ENCODE results near the gene CFAP119.

Gene CFAP119

DNA sequence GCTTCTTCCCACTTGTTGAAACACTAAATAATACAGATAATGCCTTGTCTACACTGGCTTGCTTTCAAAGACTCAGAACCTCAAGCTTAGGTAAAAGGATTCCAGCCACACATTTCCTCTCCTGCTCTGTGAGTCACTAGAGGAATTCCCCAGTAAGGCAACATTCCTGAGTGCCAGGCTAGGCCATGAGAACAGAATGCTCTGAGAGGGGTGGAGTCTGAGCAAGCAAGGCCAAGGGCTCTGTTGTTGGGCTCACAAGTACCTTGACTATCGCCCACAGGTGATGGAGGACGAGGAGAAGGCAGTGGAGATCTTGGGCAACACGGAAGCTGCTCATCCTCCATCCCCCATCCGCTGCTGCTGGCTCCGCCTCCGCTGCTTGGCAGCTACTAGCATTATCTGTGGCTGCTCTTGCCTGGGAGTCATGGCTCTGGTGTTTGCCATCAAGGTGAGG, 20.4 kb downstream of the CFAP119 start:
- DNase-seq, result no peak

DNA sequence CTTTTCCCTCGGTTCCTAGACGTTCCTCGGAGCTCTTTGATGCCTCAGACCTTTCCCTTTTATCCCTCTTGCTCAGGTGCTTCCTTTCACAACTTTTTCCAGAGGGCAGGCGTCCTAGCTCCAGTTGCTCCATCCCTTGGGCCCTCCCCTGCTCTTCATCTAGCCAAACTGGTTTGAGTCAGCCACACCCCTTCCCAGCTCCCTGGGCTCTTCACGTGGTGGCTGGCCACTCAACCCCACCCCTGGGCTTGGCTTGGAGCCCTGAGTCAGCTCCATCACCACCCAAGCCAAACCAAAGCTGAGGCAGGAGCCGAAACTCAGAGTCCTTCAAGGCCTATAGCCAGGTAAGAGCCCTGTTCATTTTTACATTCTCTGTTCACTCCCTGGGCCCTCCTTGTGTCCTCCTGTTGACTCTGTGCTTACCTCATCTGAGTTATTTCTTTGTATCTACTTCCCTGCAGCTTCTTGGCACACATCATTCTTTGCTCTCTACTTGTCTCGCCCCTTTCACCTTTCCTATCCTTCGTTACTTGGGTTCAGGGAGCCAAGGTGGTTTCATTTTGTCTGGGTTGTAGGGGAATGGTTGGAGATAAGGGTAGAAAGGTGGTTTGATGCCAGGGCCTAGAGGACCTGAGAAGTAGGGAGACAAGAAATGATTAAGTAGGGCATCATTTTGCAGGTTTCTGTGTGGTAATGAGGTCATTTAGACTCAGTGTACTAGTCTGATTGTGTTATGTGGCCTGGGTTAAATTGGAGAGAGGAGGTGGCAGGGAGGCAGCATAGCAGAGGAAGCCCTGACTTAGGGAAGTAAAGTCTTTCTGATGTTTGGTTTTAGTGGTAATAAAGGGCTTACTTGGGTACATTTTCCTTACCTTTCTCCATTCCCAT, 21.3 kb downstream of the CFAP119 start:
- DNase-seq, result peak in 1 of 58 donors; percentile 35

DNA sequence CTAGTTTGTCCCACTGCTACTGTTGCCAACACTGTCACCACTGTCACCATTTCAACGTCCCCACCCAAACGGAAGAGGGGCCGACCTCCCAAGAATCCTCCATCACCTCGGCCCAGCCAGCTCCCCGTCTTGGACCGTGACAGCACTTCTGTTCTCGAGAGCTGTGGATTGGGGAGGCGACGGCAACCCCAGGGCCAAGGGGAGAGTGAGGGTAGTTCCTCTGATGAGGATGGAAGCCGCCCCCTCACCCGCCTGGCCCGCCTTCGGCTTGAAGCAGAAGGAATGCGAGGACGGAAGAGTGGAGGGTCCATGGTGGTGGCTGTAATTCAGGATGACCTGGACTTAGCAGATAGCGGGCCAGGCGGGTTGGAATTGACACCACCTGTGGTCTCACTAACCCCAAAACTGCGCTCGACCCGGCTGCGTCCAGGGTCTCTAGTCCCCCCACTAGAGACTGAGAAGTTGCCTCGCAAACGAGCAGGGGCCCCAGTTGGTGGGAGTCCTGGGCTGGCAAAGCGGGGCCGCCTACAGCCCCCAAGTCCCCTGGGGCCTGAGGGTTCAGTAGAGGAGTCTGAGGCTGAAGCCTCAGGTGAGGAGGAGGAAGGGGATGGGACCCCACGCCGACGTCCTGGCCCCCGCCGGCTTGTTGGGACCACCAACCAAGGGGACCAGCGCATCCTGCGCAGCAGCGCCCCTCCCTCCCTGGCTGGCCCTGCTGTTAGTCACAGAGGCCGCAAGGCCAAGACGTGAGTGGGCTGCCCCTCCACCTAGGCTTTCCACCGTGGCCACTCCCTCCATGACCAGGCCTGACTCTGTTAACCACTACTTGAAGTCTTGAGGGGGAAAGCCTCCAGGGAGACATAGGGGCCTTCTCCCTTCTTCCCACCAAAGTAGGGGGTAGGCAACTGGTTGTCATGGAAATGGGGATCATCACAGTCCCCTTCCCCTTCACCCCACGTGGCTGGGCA, 22.6 kb downstream of the CFAP119 start:
- DNase-seq, result peak in 1 of 58 donors; percentile 12

DNA sequence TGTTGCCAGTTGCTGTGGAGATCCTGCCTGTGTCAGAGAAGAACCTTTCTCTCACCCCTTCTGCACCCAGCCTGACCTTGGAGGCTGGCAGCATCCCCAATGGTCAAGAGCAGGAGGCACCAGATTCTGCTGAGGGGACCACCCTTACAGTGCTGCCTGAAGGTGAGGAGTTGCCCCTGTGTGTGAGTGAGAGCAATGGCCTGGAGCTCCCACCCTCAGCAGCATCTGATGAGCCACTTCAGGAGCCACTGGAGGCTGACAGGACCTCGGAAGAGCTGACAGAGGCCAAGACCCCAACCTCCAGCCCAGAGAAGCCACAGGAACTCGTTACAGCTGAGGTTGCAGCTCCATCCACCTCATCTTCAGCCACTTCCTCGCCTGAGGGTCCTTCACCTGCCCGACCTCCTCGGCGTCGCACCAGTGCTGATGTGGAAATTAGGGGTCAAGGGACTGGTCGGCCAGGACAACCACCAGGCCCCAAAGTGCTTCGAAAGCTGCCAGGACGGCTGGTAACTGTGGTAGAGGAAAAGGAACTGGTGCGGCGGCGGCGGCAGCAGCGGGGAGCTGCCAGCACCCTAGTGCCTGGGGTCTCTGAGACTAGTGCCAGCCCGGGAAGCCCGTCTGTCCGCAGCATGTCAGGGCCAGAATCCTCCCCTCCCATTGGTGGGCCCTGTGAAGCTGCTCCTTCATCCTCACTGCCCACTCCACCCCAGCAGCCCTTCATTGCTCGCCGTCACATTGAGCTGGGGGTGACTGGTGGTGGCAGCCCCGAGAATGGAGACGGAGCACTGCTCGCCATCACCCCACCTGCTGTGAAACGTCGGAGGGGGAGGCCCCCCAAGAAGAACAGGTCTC, 23.8 kb downstream of the CFAP119 start:
- DNase-seq, result no peak

DNA sequence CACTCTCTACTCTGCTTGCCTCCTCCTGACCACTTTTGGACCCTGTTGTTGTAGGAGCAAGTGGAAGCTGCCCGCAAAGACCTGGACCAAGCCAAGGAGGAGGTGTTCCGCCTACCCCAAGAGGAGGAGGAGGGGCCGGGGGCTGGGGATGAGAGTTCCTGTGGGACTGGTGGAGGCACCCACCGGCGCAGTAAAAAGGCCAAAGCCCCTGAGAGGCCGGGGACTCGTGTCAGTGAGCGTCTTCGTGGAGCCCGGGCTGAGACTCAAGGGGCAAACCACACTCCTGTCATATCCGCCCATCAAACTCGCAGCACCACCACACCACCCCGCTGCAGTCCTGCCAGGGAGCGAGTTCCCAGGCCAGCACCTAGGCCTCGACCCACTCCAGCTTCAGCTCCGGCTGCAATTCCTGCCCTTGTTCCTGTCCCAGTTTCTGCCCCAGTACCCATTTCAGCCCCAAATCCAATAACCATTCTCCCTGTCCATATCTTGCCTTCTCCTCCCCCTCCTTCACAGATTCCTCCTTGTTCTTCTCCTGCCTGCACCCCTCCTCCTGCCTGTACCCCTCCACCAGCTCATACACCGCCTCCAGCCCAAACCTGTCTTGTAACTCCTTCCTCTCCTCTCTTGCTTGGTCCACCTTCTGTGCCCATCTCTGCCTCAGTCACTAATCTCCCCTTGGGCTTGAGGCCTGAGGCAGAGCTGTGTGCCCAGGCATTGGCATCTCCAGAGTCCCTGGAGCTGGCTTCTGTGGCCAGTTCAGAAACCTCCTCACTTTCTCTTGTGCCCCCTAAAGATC, 24.7 kb downstream of the CFAP119 start:
- DNase-seq, result no peak

DNA sequence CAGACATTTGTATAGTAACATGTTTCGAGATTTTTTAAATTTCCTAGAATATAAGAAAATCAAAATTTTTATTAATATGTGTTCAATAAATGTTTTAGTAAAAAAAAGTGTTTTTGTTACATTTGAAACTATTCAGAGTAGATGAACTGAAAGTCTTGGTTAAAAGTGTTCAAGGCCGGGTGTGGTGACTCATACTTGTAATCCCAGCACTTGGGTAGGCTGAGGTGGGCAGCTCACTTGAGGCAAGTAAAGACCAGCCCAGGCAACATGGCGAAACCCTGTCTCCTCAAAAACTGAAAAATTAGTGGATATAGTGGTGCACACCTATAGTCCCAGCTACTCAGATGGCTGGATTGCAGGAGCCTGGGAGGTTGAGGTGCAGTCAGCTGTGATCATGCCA, 30.5 kb downstream of the CFAP119 start:
- DNase-seq, result no peak

DNA sequence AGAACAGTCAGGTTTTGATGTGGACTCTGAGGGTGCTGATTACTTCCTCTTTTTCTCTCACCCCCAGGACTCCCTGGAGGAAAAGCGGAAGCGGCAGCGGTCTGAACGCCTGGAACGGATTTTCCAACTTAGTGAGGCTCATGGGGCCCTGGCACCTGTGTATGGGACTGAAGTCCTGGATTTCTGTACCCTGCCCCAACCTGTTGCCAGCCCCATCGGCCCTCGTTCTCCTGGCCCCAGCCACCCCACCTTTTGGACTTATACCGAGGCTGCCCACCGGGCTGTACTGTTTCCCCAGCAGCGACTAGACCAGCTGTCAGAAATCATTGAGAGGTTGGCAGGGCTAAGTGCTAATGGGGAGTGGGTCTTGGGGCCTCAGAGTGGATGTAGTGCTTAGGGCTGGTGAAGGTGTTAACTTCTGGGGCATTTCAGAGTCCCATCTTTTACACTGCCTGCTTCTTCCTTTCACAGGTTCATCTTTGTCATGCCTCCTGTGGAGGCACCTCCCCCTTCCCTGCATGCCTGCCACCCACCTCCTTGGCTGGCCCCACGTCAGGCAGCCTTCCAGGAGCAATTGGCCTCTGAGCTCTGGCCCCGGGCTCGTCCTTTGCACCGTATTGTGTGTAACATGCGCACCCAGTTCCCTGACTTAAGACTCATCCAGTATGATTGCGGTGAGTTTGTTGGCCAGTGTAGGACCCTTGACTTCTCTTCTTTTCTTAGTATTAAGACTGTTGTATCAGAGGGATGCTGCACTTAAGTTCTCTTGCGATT, 32.8 kb downstream of the CFAP119 start:
- no peak for DNase-seq

DNA sequence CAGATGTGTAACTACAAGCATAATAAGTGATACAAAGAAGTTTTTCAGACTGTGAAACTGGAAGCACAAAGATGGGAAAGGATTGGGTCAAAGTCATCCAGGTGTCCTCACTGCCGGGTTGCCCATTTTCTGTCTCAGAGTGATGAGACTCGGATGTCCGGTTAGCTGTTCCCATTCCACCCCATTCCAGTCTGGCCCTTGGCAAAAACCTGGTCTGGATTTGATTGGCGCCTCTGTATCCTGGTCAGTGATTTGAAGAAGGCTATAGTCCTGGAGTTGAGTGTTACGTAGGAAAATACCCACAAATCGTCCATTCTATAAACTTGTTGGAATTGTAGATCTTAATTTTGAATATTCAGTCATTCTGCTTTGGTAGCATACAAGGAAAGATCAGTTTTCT, 33.5 kb downstream of the CFAP119 start:
- no peak for DNase-seq

DNA sequence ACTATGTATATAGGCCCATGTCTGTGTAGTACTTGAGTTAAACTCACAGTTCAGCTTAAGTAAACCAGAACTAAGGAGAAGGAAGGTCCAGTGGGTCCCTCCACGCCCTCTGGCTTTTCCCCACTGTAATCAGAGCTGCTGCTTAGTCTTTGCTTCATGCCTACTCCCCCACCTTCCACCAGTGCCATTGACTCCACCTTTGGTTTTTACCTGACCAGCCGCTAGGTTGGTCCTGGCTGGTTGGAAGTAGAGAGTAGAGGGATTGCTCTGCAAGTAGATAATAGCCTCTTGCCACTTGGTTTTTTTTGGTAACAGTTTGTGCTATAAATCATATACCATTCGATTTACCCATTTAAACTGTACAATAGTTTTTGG, 36.5 kb downstream of the CFAP119 start:
- DNase-seq, result no peak

DNA sequence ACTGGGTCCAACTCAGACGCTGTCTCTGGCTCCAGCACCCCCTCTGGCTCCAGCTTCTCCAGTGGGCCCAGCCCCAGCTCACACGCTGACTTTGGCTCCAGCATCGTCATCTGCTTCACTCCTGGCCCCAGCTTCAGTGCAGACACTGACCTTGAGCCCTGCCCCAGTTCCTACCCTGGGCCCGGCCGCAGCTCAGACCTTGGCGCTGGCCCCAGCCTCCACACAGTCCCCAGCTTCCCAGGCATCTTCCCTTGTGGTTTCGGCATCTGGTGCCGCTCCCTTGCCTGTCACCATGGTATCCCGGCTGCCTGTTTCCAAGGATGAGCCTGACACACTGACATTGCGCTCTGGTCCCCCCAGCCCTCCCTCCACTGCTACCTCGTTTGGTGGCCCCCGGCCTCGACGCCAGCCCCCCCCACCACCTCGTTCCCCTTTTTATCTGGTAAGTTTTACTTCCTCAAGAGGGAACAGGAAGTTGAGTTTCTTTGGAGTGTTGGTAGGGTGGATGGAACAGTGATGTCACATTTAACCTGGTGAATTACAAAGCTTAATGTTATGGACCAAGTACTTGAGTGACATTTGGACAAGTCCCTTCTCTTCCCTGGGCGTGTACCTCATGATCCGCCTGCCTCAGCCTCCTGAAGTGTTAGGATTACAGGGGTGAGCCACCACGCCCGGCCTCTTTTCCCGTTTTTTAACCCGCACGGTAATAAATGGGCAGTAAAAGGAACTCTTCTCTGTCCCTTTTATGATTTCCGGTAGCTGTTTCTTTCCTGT, 37.0 kb downstream of the CFAP119 start:
- peak in 4 of 58 donors; percentile 3 to 24 (median 10) for DNase-seq

DNA sequence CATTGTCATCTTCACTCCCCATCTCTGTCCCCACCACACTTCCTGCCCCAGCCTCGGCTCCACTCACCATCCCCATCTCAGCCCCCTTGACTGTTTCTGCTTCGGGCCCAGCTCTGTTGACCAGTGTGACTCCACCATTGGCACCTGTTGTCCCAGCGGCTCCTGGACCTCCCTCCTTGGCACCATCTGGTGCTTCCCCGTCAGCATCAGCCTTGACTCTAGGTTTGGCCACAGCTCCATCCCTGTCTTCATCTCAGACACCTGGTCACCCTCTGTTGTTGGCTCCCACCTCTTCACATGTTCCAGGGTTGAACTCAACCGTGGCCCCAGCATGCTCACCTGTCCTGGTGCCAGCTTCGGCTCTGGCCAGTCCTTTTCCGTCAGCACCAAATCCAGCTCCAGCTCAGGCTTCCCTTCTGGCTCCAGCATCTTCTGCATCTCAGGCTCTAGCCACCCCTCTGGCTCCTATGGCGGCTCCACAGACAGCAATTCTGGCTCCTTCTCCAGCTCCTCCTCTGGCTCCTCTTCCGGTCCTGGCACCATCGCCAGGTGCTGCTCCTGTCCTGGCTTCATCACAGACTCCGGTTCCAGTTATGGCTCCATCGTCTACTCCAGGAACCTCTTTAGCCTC, 38.0 kb downstream of the CFAP119 start:
- no peak for DNase-seq

DNA sequence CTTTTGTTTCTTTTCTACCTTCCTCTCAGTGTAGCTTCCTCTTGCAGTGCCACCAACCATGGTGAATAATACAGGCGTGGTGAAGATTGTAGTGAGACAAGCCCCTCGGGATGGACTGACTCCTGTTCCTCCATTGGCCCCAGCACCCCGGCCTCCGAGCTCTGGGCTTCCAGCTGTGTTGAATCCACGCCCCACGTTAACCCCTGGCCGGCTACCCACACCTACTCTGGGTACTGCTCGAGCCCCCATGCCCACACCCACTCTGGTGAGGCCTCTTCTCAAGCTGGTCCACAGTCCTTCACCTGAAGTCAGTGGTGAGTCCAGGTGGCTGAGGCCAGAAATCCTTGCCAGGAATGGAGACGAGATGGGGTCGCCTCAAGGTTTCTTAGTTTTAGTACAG, 38.9 kb downstream of the CFAP119 start:
- DNase-seq, result no peak

DNA sequence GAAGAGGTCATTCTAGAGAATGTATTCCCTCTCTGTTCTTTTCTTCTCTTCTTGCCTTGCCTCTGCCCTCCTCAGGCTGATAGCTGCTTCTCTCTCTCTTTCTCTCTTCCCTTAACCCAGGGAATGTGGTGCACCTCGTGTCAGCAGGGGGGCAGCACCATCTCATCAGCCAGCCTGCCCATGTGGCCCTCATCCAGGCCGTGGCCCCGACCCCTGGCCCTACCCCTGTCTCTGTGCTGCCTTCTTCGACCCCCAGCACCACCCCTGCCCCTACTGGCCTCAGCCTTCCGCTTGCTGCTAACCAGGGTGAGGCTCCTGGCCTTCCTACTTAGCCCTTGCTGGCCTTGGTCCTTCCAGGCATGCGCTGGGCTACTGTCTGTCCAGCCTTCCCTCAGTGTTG, 39.4 kb downstream of the CFAP119 start:
- no peak for DNase-seq

DNA sequence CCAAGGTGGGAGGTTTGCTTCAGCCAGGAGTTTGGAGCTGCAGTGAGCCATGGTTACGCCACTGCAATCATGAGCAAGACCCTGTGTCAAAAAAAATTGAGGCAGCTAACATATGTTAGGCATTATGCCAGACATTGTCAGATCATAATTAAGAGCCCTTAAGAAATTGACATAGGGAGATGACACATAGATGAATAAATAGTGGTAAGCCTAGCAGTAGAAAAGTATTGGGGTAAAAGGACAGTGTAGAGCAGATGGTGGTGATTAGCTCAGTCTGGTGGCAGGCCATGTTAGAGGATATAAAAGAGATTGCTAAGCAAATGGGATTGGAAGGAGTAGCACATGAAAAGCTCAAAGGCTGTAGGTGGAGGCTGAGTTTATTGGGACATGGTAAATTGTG, 40.3 kb downstream of the CFAP119 start:
- DNase-seq, result no peak

DNA sequence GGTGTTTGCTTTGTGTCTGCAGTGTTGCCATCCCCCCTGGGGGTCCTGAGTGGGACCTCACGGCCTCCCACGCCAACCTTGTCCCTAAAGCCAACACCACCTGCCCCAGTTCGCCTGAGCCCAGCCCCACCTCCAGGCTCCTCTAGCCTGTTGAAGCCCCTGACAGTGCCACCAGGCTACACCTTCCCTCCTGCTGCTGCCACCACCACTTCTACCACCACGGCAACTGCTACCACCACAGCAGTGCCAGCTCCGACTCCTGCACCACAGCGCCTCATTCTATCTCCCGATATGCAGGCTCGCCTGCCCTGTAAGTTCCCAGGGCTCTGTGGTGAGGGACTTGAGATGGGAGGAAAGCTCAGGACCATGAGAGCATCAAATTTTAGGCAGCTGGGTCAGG, 40.7 kb downstream of the CFAP119 start:
- DNase-seq, result no peak

DNA sequence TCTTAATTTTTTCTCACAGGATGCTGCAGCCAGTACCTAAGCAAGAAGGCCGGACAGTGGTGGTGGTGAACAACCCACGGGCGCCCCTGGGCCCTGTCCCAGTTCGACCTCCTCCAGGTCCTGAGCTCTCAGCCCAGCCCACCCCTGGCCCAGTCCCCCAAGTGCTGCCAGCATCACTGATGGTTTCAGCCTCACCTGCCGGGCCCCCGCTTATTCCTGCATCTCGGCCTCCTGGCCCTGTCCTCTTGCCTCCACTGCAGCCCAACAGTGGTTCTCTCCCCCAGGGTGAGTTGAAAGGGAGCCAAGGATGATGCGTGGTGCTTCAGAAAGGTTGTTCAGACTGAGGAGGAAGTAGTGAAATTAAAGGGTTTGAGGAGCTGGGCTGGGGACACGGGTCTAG, 41.2 kb downstream of the CFAP119 start:
- no peak for DNase-seq

DNA sequence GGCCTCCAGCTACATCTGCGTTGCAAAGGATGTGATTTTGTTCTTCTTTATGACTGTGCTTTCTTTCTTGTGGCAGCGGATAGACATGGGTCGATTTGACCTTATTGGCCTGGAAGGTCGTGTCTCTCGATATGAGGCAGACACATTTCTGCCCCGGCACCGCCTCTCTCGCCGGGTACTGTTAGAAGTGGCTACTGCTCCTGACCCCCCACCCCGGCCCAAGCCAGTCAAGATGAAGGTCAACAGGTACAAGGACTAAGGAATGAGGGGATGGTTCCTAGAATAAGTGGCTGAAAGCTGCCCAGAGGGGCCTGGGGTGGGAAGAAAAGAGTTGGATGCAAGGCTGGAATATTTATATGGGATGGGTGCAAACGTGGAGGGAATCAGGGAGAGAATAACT, 41.8 kb downstream of the CFAP119 start:
- DNase-seq, result no peak

DNA sequence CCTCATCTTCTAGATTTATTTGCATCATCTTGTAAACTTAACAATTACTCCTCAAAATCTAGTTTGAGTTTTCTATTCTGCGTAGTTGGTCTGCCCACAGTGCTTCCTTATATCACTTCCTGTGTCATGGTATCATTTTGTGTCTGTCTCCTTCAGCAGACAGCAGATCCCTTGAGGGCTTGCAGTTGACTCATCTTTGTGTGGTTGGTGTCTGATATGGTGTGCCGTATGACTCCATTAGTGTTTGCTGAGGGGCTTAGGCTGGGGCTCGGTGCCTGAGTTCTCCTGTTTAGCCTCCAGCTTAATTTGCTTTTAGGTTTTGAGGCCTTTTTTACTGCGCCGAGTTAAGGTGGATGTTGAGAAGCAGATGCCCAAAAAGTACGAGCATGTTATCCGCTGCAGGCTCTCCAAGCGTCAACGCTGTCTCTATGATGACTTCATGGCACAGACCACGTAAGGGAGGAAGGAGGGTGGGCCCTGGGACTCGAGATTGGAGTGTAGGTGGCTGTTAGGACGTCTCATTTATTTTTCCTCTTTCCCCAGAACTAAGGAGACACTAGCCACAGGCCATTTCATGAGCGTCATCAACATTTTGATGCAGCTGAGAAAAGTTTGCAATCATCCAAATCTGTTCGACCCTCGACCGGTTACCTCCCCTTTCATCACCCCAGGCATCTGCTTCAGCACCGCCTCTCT, 46.0 kb downstream of the CFAP119 start:
- no peak for DNase-seq
